Activated CD4-positive, alpha-beta T cell treated with anti-CD3 and anti-CD28 coated beads, Interleukin-2, amount 50 U/mL, for 4 hours (primary cell): ENCODE results near the gene PARP9.
A peak's percentile ranks its signal among the peaks of the same experiment; 100 is the strongest.

Experiments used
- DNase-seq, 2 experiments: peaks; one replicate each; pipeline ENCODE4 v3.0.0-alpha.2; 2020

The PARP9 gene

GRCh38 chr3:122564155-122564912 lies at the start of gene PARP9, which contains the start of gene DTX3L:
Gene PARP9, minus strand, starts transcription at chr3:122564300. Its CDS starts 4,680 bp downstream, at chr3:122559620.
Gene DTX3L, plus strand, starts transcription at chr3:122564338. Its CDS starts 89 bp downstream, at chr3:122564427.
- DNase-seq = peak; percentile 86 to 90

GRCh38 chr3:122612696-122613095 lies 48.6 kb upstream of the PARP9 start:
- no peak for DNase-seq

DNA sequence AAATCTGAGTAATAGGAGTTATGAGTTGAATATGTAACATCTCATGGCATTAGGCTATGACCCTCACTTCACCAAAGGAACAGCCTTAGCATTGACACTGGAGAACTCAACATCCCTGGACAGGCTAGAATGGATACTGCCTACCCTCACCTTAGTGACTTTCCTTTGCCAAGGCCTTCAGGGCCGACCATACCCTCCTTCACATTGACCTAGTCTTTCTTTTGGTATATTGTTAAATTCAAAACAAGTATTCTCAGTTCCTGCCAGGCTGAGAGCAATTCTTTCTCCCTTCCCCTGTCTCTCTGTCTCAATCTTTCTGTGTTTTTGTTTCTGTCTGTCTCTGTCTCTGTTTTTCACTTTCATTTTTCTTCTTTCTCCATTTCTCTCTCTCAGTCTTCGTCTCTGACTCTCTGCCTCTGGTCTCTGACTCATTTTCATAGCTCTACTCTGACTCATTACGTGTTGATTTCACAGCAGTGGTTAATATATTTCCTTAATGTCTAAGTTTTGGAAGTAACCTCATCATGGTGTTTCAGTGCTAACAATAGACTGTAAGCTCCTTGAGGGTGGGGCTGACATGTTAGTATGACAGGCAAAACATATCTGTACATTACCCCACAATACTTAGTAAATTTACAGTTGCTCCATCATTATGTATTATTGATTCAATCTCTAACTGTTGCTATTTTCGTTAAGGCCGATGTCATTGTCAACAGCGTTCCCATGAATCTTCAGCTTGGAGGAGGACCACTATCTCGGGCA lies 45.9 kb upstream of the PARP9 start:
- DNase-seq = no peak

GRCh38 chr3:122608916-122609315 lies 44.8 kb upstream of the PARP9 start:
- DNase-seq = no peak

DNA sequence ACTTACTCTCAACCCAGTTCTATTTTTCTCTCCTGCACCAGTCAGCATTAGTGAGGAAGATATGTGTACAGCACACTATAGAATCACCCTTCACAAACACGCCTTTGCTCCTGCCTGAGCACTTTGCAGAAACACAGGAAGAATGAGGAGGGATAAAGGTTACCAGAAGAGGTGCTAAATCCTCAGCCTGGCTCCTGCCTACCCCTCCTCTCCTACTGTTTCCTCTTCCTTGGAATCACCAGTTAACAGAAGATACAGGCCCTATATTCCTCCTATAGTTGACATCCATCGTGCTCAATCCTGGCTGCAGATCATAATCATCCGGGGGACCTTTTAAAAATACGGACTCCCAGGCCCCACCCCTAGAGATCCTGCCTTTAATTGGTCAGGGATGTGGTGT lies 42.2 kb upstream of the PARP9 start:
- no peak for DNase-seq

- DNase-seq = no peak
These were observed 39.0 kb upstream of the PARP9 start for GRCh38 chr3:122603056-122603455.

DNA sequence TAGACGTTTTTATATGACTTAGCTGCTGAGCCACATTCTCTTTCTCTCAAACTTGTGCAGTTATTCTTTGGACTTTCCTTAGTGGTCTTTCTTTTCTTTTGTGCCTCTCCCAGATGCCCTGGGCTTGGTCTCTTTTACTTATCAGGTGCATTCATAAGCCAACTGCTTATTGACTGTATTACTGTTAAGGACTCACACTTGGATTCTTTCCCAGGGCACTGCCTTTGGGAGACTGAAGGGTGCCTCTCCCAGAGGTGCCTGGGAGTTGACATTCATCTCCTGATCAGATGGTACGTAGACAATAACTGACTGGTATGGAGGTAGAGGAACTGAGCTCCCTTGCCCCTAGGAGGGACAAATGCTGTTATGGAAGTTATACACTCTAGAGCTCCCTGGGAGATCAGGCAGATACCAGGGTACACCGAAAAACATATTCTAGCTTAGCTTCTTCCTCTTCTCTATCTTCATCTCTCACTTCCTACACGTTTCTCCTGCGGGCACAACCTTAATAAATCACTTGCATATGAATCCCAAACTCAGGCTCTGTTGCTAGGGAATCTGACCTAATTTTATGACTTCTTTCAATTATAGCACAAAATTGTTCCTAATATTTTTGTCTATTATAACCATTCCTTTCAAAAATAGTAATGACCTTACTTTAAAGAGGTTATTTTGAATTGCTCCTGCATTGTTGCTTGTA lies 38.1 kb upstream of the PARP9 start:
- no peak for DNase-seq

DNA sequence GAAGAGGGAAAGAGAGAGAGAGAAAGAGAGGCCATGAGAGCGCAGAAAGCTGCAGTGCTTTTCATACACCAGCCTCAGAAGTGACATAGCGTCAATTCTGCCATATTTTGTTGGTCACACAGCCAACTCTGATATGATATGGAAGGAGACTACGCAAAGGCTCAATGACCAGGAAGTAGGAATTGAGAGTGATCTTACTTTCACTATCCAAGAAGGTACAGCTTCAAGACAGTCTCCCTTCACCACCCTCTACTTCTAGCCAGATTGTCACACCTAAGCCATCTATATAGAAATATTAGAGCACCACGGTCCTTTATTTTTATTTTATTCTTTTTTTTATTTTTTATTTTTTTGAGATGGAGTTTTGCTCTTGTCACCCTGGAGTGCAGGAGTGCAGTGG lies 34.5 kb upstream of the PARP9 start:
- DNase-seq = no peak

DNA sequence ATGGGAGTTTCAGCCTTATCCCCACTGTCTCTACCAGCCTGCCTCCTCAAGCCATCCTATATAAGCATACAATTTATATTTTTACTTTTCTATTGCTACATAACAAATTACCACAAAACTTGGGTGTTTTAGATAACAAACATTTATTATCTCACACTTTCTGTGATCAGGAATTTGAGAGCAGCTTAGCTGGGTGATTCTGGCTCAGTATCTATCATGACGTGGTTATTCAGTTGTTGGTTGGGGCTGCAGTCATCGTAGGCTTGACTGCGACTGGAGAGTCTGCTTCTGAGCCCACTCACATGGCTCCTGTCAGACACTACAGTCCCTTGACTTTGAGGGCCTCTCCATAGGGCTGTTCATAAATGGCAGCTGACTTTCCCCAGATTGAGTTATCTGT lies 34.1 kb upstream of the PARP9 start:
- no peak for DNase-seq

DNA sequence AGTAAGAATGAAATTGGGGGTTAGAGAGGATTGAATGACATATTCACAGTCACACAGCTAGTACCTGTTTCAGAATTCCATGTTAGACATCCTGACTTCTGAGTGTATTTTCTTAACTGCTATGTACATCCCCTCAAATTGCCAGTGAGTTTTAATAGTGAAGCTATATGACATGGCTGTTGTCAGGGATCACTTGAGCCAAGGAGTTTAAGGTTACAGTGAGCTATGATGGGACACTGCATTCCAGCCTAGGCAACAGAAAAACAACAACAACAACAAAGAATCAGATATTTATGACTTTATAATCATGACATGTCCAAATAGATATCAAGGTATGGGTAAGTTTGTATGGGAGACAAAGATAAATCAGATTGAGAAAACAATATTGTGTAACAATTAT lies 29.9 kb upstream of the PARP9 start:
- DNase-seq = no peak

GRCh38 chr3:122590610-122591009 lies 26.5 kb upstream of the PARP9 start:
- DNase-seq = no peak

GRCh38 chr3:122589297-122589696 lies 25.2 kb upstream of the PARP9 start:
- DNase-seq = no peak

DNA sequence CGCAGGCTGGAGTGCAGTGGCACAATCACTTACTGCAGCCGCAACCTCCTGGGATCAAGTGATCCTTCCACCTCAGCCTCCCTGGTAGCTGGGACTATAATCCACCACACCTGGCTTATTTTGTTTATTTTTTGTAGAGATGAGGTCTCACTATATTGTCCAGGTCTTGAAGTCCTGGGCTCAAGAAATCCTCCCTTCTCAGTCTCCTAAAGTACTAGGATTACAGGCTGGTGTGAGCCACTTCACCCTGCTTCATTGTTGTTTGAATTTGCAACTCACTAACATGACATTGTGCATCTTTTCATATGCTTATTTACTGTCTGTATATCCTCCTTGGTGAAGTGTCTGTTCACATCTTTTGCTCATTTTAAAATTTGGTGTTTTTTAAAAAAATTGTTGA lies 23.5 kb upstream of the PARP9 start:
- DNase-seq = no peak

- DNase-seq = no peak
These were observed 22.8 kb upstream of the PARP9 start for GRCh38 chr3:122586773-122587485.

- no peak for DNase-seq
These were observed 22.0 kb upstream of the PARP9 start for GRCh38 chr3:122586098-122586497.

GRCh38 chr3:122582390-122582789 lies 18.3 kb upstream of the PARP9 start:
- no peak for DNase-seq

DNA sequence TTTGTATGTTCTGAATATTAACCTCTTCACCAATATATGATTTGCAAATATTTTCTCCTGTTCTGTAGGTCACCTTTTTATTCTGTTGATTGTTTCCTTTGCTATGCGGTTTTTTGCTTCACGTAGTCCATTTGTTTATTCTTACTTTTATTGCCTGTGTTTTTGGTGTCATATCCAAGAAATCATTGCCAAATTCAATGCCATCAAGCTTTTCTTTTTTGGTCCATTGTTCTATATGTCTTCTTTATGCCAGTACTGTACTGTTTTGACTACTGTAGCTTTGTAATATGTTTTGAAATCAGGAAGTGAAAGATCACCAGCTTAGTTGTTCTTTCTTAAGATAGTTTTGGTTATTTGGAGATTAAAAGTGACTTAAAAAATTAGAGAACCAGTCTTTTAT lies 17.5 kb upstream of the PARP9 start:
- no peak for DNase-seq

DNA sequence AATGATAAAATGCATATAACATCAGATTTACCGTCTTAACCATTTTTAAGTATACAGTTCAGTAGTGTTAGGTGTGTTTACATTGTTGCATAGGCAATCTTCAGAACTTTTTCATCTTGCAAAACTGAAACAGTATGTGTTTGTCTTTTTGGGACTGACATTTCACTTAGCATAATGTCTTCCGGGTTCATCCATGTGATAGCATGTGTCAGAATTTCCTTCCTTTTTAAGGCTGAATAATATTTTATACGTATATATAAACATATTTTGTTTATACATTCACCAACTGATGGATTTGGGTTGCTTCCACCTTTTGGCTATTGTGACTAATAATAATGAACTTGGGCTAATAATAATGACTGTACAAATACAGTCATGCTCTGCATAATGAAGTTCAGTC lies 16.4 kb upstream of the PARP9 start:
- DNase-seq = no peak

GRCh38 chr3:122578069-122578740 lies 14.1 kb upstream of the PARP9 start:
- no peak for DNase-seq

DNA sequence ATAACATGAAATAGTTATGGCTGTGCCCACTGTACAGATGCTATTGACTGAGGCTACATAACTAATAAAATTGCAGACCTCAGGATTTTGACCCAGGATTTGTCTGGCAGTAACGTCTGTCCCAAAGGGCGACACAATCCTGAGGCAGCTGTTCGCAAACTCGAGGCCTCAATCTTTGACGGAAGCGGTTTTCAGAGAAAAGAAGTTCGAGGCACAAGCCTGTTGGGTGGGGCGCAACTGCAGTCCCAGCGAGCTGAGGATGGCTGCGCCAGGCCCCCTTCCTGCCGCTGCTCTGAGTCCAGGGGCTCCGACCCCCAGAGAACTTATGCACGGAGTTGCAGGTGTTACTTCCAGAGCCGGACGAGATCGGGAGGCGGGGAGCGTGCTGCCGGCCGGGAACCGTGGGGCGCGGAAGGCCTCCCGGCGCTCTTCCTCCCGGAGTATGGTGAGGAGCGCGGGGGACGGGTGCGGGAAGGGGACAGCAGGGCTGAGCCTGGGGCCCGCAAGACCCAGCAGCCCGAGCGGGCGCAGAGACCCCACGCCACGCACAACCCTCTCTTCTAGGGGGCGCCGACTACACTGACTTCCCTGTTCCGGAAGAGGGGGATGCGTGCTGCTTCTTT lies 13.4 kb upstream of the PARP9 start, which contains the start of gene PARP15:
Gene PARP15, plus strand, starts transcription at position 242 of the 623 bp plus-strand sequence. Its CDS starts 18 bp downstream, at position 260.
- DNase-seq = peak in 1 of 2 experiments; percentile 31

DNA sequence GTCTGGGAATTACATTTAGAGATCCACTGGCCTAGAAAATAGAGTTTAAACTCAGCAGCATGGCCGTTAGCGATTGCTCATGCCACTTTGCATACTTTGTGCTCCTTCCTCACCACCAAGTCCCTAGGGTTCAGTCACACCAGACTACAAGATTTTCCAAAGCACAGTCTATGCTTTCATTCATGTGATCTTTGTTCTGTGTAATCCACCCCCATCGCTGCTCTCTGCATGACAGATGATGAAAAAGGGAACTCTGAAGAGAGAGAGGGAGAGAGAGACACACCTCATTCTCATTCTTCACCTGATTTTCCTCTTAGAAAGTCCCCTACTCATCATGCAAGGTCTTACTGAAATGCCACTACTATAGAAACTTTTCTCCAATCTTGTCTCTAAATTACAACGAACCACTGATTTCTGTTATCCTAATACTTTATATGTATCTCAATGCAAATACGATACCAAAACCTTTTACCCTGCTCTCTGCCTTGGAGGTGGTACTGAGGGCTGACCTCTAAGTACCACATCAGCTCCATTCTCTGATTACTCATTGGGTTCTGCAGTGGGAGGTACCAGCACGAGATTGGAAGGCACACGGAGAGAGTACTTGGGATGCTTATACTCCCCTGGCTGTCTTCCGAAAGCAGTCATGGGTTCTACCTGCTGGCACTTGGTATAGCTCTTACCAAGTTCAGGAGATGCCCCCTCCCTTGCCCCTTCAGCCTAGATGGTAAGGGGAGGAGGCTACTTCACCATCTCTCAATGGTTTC lies 12.3 kb upstream of the PARP9 start:
- DNase-seq = peak; percentile 35 to 49
